Activated T-helper 2 cell treated with anti-CD3 and anti-CD28 coated beads, Interferon-gamma antibody, Interleukin-2, Interleukin-4, amounts not matched to agents 10 μg/mL and 5 μg/mL and 100 μg/mL, durations not matched to agents 14 hours and 24 hours and 36 hours (primary cell): ENCODE data around the gene RIN3. TPM values are rescaled to one million over a fixed set of nuclear protein-coding genes. Genes with fewer than 3 reads are reported as not detected.

ENCODE experiments used
- DNase-seq: peaks from one replicate; pipeline ENCODE4 v3.0.0; 2021; ENCODE audit warnings: low spot score
- H3K27ac Mint-ChIP-seq: one replicate; pipeline ENCODE4 v1.8.0; 2021; ENCODE audit warnings: mixed read lengths
- H3K27me3 Mint-ChIP-seq: one replicate; pipeline ENCODE4 v1.8.0; 2021; ENCODE audit warnings: low read depth, mixed read lengths
- H3K36me3 Mint-ChIP-seq: one replicate; pipeline ENCODE4 v1.8.0; 2021; ENCODE audit warnings: low read depth, mixed read lengths
- H3K4me1 Mint-ChIP-seq: one replicate; pipeline ENCODE4 v1.8.0; 2021; ENCODE audit warnings: low read depth, mixed read lengths
- H3K4me3 Mint-ChIP-seq: one replicate; pipeline ENCODE4 v1.8.0; 2021; ENCODE audit warnings: low read depth, mild to moderate bottlenecking, moderate library complexity, mixed read lengths
- H3K9me3 Mint-ChIP-seq: one replicate; pipeline ENCODE4 v1.8.0; 2021; ENCODE audit warnings: mixed read lengths
- intact Hi-C: fragments of 100-400 bp; cut with micrococcal nuclease; formaldehyde crosslinking; loops from one replicate; pipeline ENCODE4 v1.15.1; 2023
- total RNA-seq: library from RNA; stranded (reverse); gene quantifications from 2 replicates; pipeline ENCODE4 v1.2.3, GENCODE V29; 2022

RIN3 gene
- total RNA-seq, 1 donor from 2014 or later, result 21.1 TPM

GRCh38 chr14:92696366-92696765 is 182.8 kb downstream of the RIN3 start:
- Mint-ChIP-seq H3K27me3 (peaks cover 30% of the 10 kb centered on the region), H3K4me3 (no peak overlapping the region), H3K4me1 (no peaks in the 10 kb centered on the region), H3K27ac (no peak overlapping the region), H3K9me3 (no peaks in the 10 kb centered on the region), H3K36me3 (no peaks in the 10 kb centered on the region)
- intact Hi-C loops, result no loop called here
- no peak for DNase-seq

- intact Hi-C loops, result no loop called here
- Mint-ChIP-seq H3K4me1 (no peaks in the 10 kb centered on the region), H3K4me3 (no peak overlapping the region), H3K36me3 (no peaks in the 10 kb centered on the region), H3K9me3 (no peaks in the 10 kb centered on the region), H3K27ac (no peak overlapping the region), H3K27me3 (peaks cover 31% of the 10 kb centered on the region)
- DNase-seq, result no peak
These were observed 184.8 kb downstream of the RIN3 start for GRCh38 chr14:92698393-92698792.

GRCh38 chr14:92701826-92702225 is 188.2 kb downstream of the RIN3 start:
- no peak for DNase-seq
- H3K27me3 Mint-ChIP-seq, result peaks cover 27% of the 10 kb centered on the region
- H3K36me3 Mint-ChIP-seq, result no peaks in the 10 kb centered on the region
- no peaks in the 10 kb centered on the region for H3K9me3 Mint-ChIP-seq
- H3K4me3 Mint-ChIP-seq, result no peak overlapping the region
- H3K27ac Mint-ChIP-seq, result no peak overlapping the region
- intact Hi-C loops, result no loop called here
- H3K4me1 Mint-ChIP-seq, result no peaks in the 10 kb centered on the region

- Mint-ChIP-seq H3K36me3 (no peaks in the 10 kb centered on the region), H3K27me3 (peaks cover 22% of the 10 kb centered on the region)
These were observed 188.9 kb downstream of the RIN3 start for GRCh38 chr14:92702441-92702918.

GRCh38 chr14:92703516-92703915 is 189.9 kb downstream of the RIN3 start:
- no peak for DNase-seq
- peaks cover 13% of the 10 kb centered on the region for H3K27me3 Mint-ChIP-seq
- intact Hi-C loops, result no loop called here
- H3K9me3 Mint-ChIP-seq, result no peaks in the 10 kb centered on the region
- no peaks in the 10 kb centered on the region for H3K4me1 Mint-ChIP-seq
- no peak overlapping the region for H3K27ac Mint-ChIP-seq
- H3K4me3 Mint-ChIP-seq, result no peak overlapping the region
- H3K36me3 Mint-ChIP-seq, result no peaks in the 10 kb centered on the region

More at GRCh38 chr14:92702441-92702918, 188.9 kb downstream of the RIN3 start:
- intact Hi-C loops, result no loop called here
- H3K4me3 Mint-ChIP-seq, result no peak overlapping the region
- DNase-seq, result no peak
- no peaks in the 10 kb centered on the region for H3K4me1 Mint-ChIP-seq
- H3K27ac Mint-ChIP-seq, result no peak overlapping the region
- H3K9me3 Mint-ChIP-seq, result no peaks in the 10 kb centered on the region

- H3K27ac Mint-ChIP-seq, result no peak overlapping the region
- H3K4me1 Mint-ChIP-seq, result no peaks in the 10 kb centered on the region
- intact Hi-C loops, result no loop called here
- DNase-seq, result no peak
- no peaks in the 10 kb centered on the region for H3K36me3 Mint-ChIP-seq
- peaks cover 13% of the 10 kb centered on the region for H3K27me3 Mint-ChIP-seq
- H3K9me3 Mint-ChIP-seq, result no peaks in the 10 kb centered on the region
- H3K4me3 Mint-ChIP-seq, result no peak overlapping the region
These were observed 190.6 kb downstream of the RIN3 start for GRCh38 chr14:92704036-92704804.

GRCh38 chr14:92704821-92705220 is 191.2 kb downstream of the RIN3 start:
- Mint-ChIP-seq H3K9me3 (no peaks in the 10 kb centered on the region), H3K4me1 (no peaks in the 10 kb centered on the region), H3K27me3 (peaks cover 13% of the 10 kb centered on the region), H3K36me3 (no peaks in the 10 kb centered on the region), H3K27ac (no peak overlapping the region), H3K4me3 (no peak overlapping the region)
- no peak for DNase-seq
- intact Hi-C loops, result no loop called here

- Mint-ChIP-seq H3K27ac (no peak overlapping the region), H3K36me3 (no peaks in the 10 kb centered on the region), H3K27me3 (peaks cover 12% of the 10 kb centered on the region), H3K9me3 (no peaks in the 10 kb centered on the region), H3K4me3 (no peak overlapping the region), H3K4me1 (no peaks in the 10 kb centered on the region)
- no peak for DNase-seq
- intact Hi-C loops, result no loop called here
These were observed 192.8 kb downstream of the RIN3 start for GRCh38 chr14:92706386-92706785.

GRCh38 chr14:92709340-92710000 is 195.9 kb downstream of the RIN3 start:
- H3K27ac Mint-ChIP-seq, result no peak overlapping the region
- no peak for DNase-seq
- H3K9me3 Mint-ChIP-seq, result no peaks in the 10 kb centered on the region
- H3K4me3 Mint-ChIP-seq, result no peak overlapping the region
- no peaks in the 10 kb centered on the region for H3K36me3 Mint-ChIP-seq
- H3K27me3 Mint-ChIP-seq, result peaks cover 15% of the 10 kb centered on the region
- no peaks in the 10 kb centered on the region for H3K4me1 Mint-ChIP-seq
- intact Hi-C loops, result no loop called here

- H3K4me3 Mint-ChIP-seq, result no peak overlapping the region
- peaks cover 11% of the 10 kb centered on the region for H3K27me3 Mint-ChIP-seq
- no peaks in the 10 kb centered on the region for H3K36me3 Mint-ChIP-seq
- no peaks in the 10 kb centered on the region for H3K9me3 Mint-ChIP-seq
- no peak overlapping the region for H3K27ac Mint-ChIP-seq
- no peak for DNase-seq
- no peaks in the 10 kb centered on the region for H3K4me1 Mint-ChIP-seq
- intact Hi-C loops, result no loop called here
These were observed 196.4 kb downstream of the RIN3 start for GRCh38 chr14:92710001-92710341.

- DNase-seq, result no peak
These were observed 198.5 kb downstream of the RIN3 start for GRCh38 chr14:92711976-92712653.

GRCh38 chr14:92712654-92713051 is 199.1 kb downstream of the RIN3 start:
- no peak for DNase-seq
- H3K9me3 Mint-ChIP-seq, result no peaks in the 10 kb centered on the region
- H3K27me3 Mint-ChIP-seq, result peaks cover 15% of the 10 kb centered on the region
- H3K27ac Mint-ChIP-seq, result no peak overlapping the region
- no peaks in the 10 kb centered on the region for H3K36me3 Mint-ChIP-seq
- intact Hi-C loops, result no loop called here
- no peak overlapping the region for H3K4me3 Mint-ChIP-seq
- H3K4me1 Mint-ChIP-seq, result peaks cover 3% of the 10 kb centered on the region

More at GRCh38 chr14:92711976-92712653, 198.5 kb downstream of the RIN3 start:
- Mint-ChIP-seq H3K27ac (no peak overlapping the region), H3K4me1 (no peaks in the 10 kb centered on the region), H3K27me3 (peaks cover 11% of the 10 kb centered on the region), H3K4me3 (no peak overlapping the region), H3K36me3 (no peaks in the 10 kb centered on the region), H3K9me3 (no peaks in the 10 kb centered on the region)
- intact Hi-C loops, result no loop called here
